Karpas-422 (cell line): ENCODE results near the gene PSD. TPM values are rescaled to one million over a fixed set of nuclear protein-coding genes. Genes with fewer than 3 reads are reported as not detected.

Source experiments
- DNase-seq: peaks from one replicate; pipeline ENCODE4 v3.0.0-alpha.2; 2015
- H2AFZ ChIP-seq: fragments of 200-600 bp; sonication (generic); 2 replicates; pipeline ENCODE4 v1.6.1; 2014; ENCODE audit warnings: antibody characterized with exemption, low read length, mixed read lengths
- H3K27ac ChIP-seq: fragments of 200-600 bp; sonication (generic); 2 replicates; pipeline ENCODE4 v1.5.1; 2014; ENCODE audit warnings: mild to moderate bottlenecking, low read length, moderate library complexity
- H3K27me3 ChIP-seq: fragments of 200-600 bp; sonication (generic); 2 replicates; pipeline ENCODE4 v1.6.1; 2014; ENCODE audit warnings: low read length, mixed read lengths
- H3K36me3 ChIP-seq: fragments of 200-600 bp; sonication (generic); 2 replicates; pipeline ENCODE4 v1.6.1; 2014; ENCODE audit warnings: low read length, mixed read lengths; ENCODE audit not compliant: insufficient read depth
- H3K4me1 ChIP-seq: fragments of 200-600 bp; sonication (generic); 2 replicates; pipeline ENCODE4 v1.6.1; 2014; ENCODE audit warnings: mild to moderate bottlenecking, low read length, mixed read lengths
- H3K4me2 ChIP-seq: fragments of 200-600 bp; sonication (generic); 2 replicates; pipeline ENCODE4 v1.6.1; 2014; ENCODE audit warnings: low read length, low read depth, mild to moderate bottlenecking; ENCODE audit not compliant: poor library complexity, severe bottlenecking
- H3K4me3 ChIP-seq: fragments of 200-600 bp; sonication (generic); 2 replicates; pipeline ENCODE4 v1.5.1; 2014; ENCODE audit warnings: mild to moderate bottlenecking, antibody characterized with exemption, low read length, mixed read lengths
- H3K79me2 ChIP-seq: fragments of 200-600 bp; sonication (generic); 2 replicates; pipeline ENCODE4 v1.6.1; 2014; ENCODE audit warnings: mild to moderate bottlenecking, low read length, mixed read lengths
- H3K9ac ChIP-seq: fragments of 200-600 bp; sonication (generic); 2 replicates; pipeline ENCODE4 v1.6.0; 2014; ENCODE audit warnings: low read length
- H3K9me2 ChIP-seq: fragments of 200-600 bp; sonication (generic), shearing (Covaris generic); replicated peaks from 2 replicates; pipeline ENCODE4 v1.6.0; 2014; ENCODE audit warnings: mild to moderate bottlenecking, low read length, moderate library complexity; ENCODE audit not compliant: insufficient read depth
- H3K9me3 ChIP-seq: fragments of 300-700, 200-600 bp; sonication (generic); 2 replicates; pipeline ENCODE4 v1.6.1; 2014; ENCODE audit warnings: low read length, mixed read lengths
- H4K20me1 ChIP-seq: fragments of 200-600 bp; sonication (generic); 2 replicates; pipeline ENCODE4 v1.6.1; 2014; ENCODE audit warnings: mild to moderate bottlenecking, antibody characterized with exemption, low read length, low read depth; ENCODE audit not compliant: insufficient read depth
- total RNA-seq: library from RNA; depleted of rRNA; stranded (reverse); fragments of >200 nt; shearing (Covaris generic); gene quantifications from 2 replicates; pipeline ENCODE4 v1.2.3, GENCODE V29; 2014; ENCODE audit warnings: low replicate concordance

Gene PSD
- total RNA-seq, 1 experiment from 2014 or later: 0.19 TPM

- Histone ChIP-seq H3K9me3 (no peaks in the 10 kb centered on the region), H3K9ac (no peak overlapping the region), H3K36me3 (no peaks in the 10 kb centered on the region), H3K4me1 (peaks cover 5% of the 10 kb centered on the region), H3K79me2 (peaks cover 15% of the 10 kb centered on the region), H4K20me1 (no peaks in the 10 kb centered on the region), H3K9me2 (no peaks in the 10 kb centered on the region), H3K27me3 (no peaks in the 10 kb centered on the region), H3K27ac (no peak overlapping the region), H2AFZ (no peak overlapping the region), H3K4me3 (no peak overlapping the region), H3K4me2 (no peak overlapping the region)
- no peak for DNase-seq
Measured at GRCh38 chr10:102435133-102435497, 16.5 kb upstream of the PSD start.

- Histone ChIP-seq H3K4me2 (no peak overlapping the region), H3K4me3 (no peak overlapping the region)
Measured at GRCh38 chr10:102434394-102435132, 16.0 kb upstream of the PSD start.

GRCh38 chr10:102433619-102434046 lies 15.0 kb upstream of the PSD start:
- Histone ChIP-seq H3K4me1 (peaks cover 5% of the 10 kb centered on the region), H2AFZ (no peak overlapping the region), H3K4me3 (no peak overlapping the region)

More at GRCh38 chr10:102434394-102435132, 16.0 kb upstream of the PSD start:
- no peaks in the 10 kb centered on the region for H3K27me3 ChIP-seq
- H3K36me3 ChIP-seq: no peaks in the 10 kb centered on the region
- no peaks in the 10 kb centered on the region for H4K20me1 ChIP-seq
- H3K9me3 ChIP-seq: no peaks in the 10 kb centered on the region
- H3K79me2 ChIP-seq: peaks cover 15% of the 10 kb centered on the region
- no peak overlapping the region for H3K9ac ChIP-seq
- no peak for DNase-seq
- H3K9me2 ChIP-seq: no peaks in the 10 kb centered on the region
- no peak overlapping the region for H2AFZ ChIP-seq
- H3K4me1 ChIP-seq: peaks cover 5% of the 10 kb centered on the region
- no peak overlapping the region for H3K27ac ChIP-seq

GRCh38 chr10:102432162-102432950 lies 13.8 kb upstream of the PSD start, which contains the start of gene CUEDC2:
CUEDC2 (minus strand) TSS chr10:102432574; CDS start chr10:102425188, 7,386 bp downstream.
- Histone ChIP-seq H3K4me1 (peaks cover 5% of the 10 kb centered on the region), H3K36me3 (no peaks in the 10 kb centered on the region), H3K27me3 (no peaks in the 10 kb centered on the region), H3K27ac (peak within 1 kb of the TSS; percentile 70), H3K4me2 (peak within 1 kb of the TSS; percentile 96), H2AFZ (peak within 1 kb of the TSS; percentile 43; the same call in 1 of the 2 replicates), H3K79me2 (peaks cover 15% of the 10 kb centered on the region), H3K9ac (peak within 1 kb of the TSS; percentile 98), H3K4me3 (peak within 1 kb of the TSS; percentile 94), H4K20me1 (no peaks in the 10 kb centered on the region), H3K9me2 (no peaks in the 10 kb centered on the region), H3K9me3 (no peaks in the 10 kb centered on the region)
- peak; percentile 96 for DNase-seq

More at GRCh38 chr10:102433619-102434046, 15.0 kb upstream of the PSD start:
- H3K4me2 ChIP-seq: no peak overlapping the region
- no peak for DNase-seq
- no peaks in the 10 kb centered on the region for H4K20me1 ChIP-seq
- H3K9me3 ChIP-seq: no peaks in the 10 kb centered on the region
- no peak overlapping the region for H3K27ac ChIP-seq
- H3K27me3 ChIP-seq: no peaks in the 10 kb centered on the region
- H3K9me2 ChIP-seq: no peaks in the 10 kb centered on the region
- H3K9ac ChIP-seq: no peak overlapping the region
- no peaks in the 10 kb centered on the region for H3K36me3 ChIP-seq
- peaks cover 15% of the 10 kb centered on the region for H3K79me2 ChIP-seq

GRCh38 chr10:102431452-102432124 lies 13.0 kb upstream of the PSD start:
- H3K27me3 ChIP-seq: no peaks in the 10 kb centered on the region
- H3K4me2 ChIP-seq: peak overlapping the region; percentile 96
- no peaks in the 10 kb centered on the region for H4K20me1 ChIP-seq
- no peak overlapping the region; the same call in 1 of the 2 replicates for H2AFZ ChIP-seq
- peaks cover 15% of the 10 kb centered on the region for H3K79me2 ChIP-seq
- H3K9ac ChIP-seq: peak overlapping the region; percentile 98
- H3K4me1 ChIP-seq: peaks cover 5% of the 10 kb centered on the region
- H3K9me3 ChIP-seq: no peaks in the 10 kb centered on the region
- H3K4me3 ChIP-seq: peak overlapping the region; percentile 94
- DNase-seq: peak; percentile 58
- peak overlapping the region; percentile 70 for H3K27ac ChIP-seq
- no peaks in the 10 kb centered on the region for H3K9me2 ChIP-seq
- H3K36me3 ChIP-seq: no peaks in the 10 kb centered on the region

GRCh38 chr10:102429468-102429867 lies 10.9 kb upstream of the PSD start:
- H3K36me3 ChIP-seq: no peaks in the 10 kb centered on the region
- H3K9ac ChIP-seq: no peak overlapping the region
- H3K9me2 ChIP-seq: no peaks in the 10 kb centered on the region
- H4K20me1 ChIP-seq: no peaks in the 10 kb centered on the region
- no peak overlapping the region for H2AFZ ChIP-seq
- peaks cover 5% of the 10 kb centered on the region for H3K4me1 ChIP-seq
- H3K4me3 ChIP-seq: no peak overlapping the region
- H3K9me3 ChIP-seq: no peaks in the 10 kb centered on the region
- H3K27ac ChIP-seq: no peak overlapping the region
- H3K79me2 ChIP-seq: peaks cover 15% of the 10 kb centered on the region
- no peak for DNase-seq
- H3K27me3 ChIP-seq: no peaks in the 10 kb centered on the region
- H3K4me2 ChIP-seq: no peak overlapping the region

- no peaks in the 10 kb centered on the region for H4K20me1 ChIP-seq
- no peak overlapping the region for H3K4me3 ChIP-seq
- H3K9me2 ChIP-seq: no peaks in the 10 kb centered on the region
- no peaks in the 10 kb centered on the region for H3K27me3 ChIP-seq
- no peaks in the 10 kb centered on the region for H3K9me3 ChIP-seq
- no peak for DNase-seq
- no peak overlapping the region for H2AFZ ChIP-seq
- no peak overlapping the region for H3K27ac ChIP-seq
- H3K4me2 ChIP-seq: no peak overlapping the region
- H3K36me3 ChIP-seq: no peaks in the 10 kb centered on the region
- H3K4me1 ChIP-seq: peaks cover 9% of the 10 kb centered on the region
- H3K9ac ChIP-seq: no peak overlapping the region
- peaks cover 11% of the 10 kb centered on the region for H3K79me2 ChIP-seq
Measured at GRCh38 chr10:102426803-102427287, 8.3 kb upstream of the PSD start.
